SU-DHL-6 (cell line): ENCODE results near the gene TAOK2.

ENCODE experiments used
- CTCF ChIP-seq: fragments of 200-600 bp; sonication (generic); IDR thresholded peaks from one replicate; pipeline ENCODE4 v1.5.1; 2017; ENCODE audit warnings: antibody characterized with exemption, mild to moderate bottlenecking, low read length, moderate library complexity; ENCODE audit not compliant: insufficient read depth, poor library complexity, severe bottlenecking
- EZH2phosphoT487 ChIP-seq: fragments of 200-600 bp; sonication (generic), shearing (Covaris generic); conservative IDR thresholded peaks from 2 replicates; pipeline ENCODE4 v1.6.1; 2018; ENCODE audit warnings: mild to moderate bottlenecking, antibody characterized with exemption, low read length, moderate library complexity, mixed read lengths

GRCh38 chr16:30017277-30017656, 43.6 kb downstream of the TAOK2 start:
- TF ChIP-seq CTCF = no peak
- no peak for TF ChIP-seq EZH2phosphoT487
